Loucy (cell line): ENCODE measurements around the gene PHTF2.

Experiments
- CTCF ChIP-seq: fragments of 200-600 bp; sonication (generic); conservative IDR thresholded peaks from 2 replicates; pipeline ENCODE4 v1.5.1; 2014; ENCODE audit warnings: mild to moderate bottlenecking, antibody characterized with exemption, low read length
- EZH2phosphoT487 ChIP-seq: fragments of 200-600 bp; IDR thresholded peaks from 2 replicates; pipeline ENCODE4 v1.6.1; 2018; ENCODE audit warnings: antibody characterized with exemption, mild to moderate bottlenecking, moderate library complexity, borderline replicate concordance

GRCh38 chr7:77878500-77878899 is 79.9 kb downstream of the PHTF2 start:
- TF ChIP-seq CTCF (no peak), EZH2phosphoT487 (no peak)
